ENCODE data around the gene CHN2.

Gene CHN2
- total RNA-seq: 4.0 to 6.7 (median 4.7) reads per million in 4 donors

- peak; percentile 12 to 50 (median 25) for DNase-seq
Measured at GRCh38 chr7:29194594-29195427, at the start of gene CHN2. CHN2 (plus strand) TSS chr7:29194775.

DNA sequence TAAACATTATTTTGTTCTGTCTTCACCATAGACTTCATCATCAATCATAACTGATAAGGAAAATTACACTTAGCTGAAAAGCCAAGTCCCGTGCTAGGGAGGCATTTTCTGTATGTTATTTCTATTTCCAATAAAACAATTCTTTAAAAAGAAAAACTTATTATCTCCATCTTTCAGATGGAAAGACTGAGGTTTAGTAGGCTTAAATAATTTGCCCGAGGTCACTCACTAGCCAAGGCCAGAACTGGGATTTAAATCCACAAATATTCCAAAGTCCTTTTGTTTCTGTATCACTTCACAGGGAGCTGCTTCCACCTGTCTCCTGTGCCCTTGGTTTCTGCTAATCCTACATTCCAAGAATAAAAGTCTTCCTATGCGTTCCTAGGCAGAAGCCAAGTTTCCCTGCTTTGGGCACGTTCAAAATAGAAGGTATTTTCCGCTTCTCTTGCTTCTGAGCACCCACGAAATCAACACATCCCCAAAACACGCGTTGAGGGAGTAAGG lies 49.0 kb upstream of the CHN2 start:
- no peak for DNase-seq

- DNase-seq: peak in 1 of 5 donors; percentile 15
Measured at GRCh38 chr7:29146057-29146706, 48.4 kb upstream of the CHN2 start, which contains the start of gene CPVL. CPVL (minus strand) TSS chr7:29146537; CDS start chr7:29121061, 25,476 bp downstream.

GRCh38 chr7:29146888-29147609 lies 47.5 kb upstream of the CHN2 start:
- DNase-seq: no peak

- DNase-seq: no peak
Measured at GRCh38 chr7:29147821-29148220, 46.8 kb upstream of the CHN2 start.

GRCh38 chr7:29149036-29149435 lies 45.5 kb upstream of the CHN2 start:
- DNase-seq: no peak

GRCh38 chr7:29150856-29151255 lies 43.7 kb upstream of the CHN2 start:
- DNase-seq: no peak

GRCh38 chr7:29154076-29154475 lies 40.5 kb upstream of the CHN2 start:
- no peak for DNase-seq

GRCh38 chr7:29156907-29157452 lies 37.6 kb upstream of the CHN2 start:
- peak in 1 of 5 donors; percentile 27 for DNase-seq

GRCh38 chr7:29158795-29159423 lies 35.7 kb upstream of the CHN2 start:
- no peak for DNase-seq

DNA sequence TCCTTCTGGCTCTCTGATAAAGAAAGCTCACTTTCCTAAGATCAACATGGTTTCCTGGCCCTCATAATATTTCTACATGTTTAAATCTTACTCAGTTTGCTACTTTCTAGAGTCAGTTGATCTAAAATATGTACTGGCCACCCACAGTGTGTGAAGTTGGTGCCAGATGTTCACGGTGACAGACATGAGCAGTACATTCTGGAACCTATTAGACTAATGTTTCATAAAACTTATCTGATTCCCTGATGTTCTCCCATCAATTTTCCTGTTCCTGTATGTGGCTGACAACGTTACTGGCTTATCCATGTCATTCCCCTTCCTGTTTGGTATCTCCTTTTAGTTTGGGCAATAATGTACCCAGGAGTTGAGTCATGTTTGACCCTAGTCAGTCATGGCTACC lies 34.5 kb upstream of the CHN2 start:
- DNase-seq: no peak

- DNase-seq: no peak
Measured at GRCh38 chr7:29161231-29161630, 33.3 kb upstream of the CHN2 start.

- no peak for DNase-seq
Measured at GRCh38 chr7:29162577-29162976, 32.0 kb upstream of the CHN2 start.

- no peak for DNase-seq
Measured at GRCh38 chr7:29163854-29164253, 30.7 kb upstream of the CHN2 start.

DNA sequence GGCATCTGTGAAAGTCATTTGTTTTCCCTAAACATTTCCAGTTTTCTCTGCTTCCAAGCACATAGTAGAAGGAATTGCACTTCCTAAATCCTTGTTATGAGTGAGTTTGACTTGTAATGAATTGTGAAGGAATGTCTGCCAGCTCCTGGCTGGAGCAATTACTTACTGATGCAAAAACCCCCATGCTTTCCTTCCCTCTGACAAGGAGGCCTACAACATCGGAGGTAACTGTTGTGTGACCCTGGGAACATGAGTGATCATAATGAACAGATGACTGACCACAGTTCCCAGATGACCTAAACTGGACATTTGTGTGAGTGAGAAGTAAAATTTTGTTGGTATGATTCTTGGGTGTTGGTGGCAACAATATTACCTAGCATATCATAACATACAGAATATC lies 26.9 kb upstream of the CHN2 start:
- DNase-seq: no peak

DNA sequence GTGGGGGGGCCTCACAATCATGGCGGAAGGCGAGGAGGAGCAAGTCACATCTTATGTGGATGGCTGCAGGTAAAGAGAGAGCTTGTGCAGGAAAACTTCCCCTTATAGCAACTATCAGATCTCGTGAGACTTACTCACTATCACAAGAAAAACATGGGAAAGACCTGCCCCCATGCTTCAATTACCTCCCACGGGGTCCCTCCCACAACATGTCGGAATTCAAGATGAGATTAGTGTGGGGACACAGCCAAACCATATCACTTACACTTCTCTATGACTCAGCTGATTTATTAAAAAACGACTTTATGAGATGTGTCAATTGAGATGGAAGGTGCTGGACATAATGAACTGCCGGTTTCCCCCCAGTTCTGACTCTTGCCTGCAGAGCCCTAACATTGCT lies 23.8 kb upstream of the CHN2 start:
- no peak for DNase-seq

DNA sequence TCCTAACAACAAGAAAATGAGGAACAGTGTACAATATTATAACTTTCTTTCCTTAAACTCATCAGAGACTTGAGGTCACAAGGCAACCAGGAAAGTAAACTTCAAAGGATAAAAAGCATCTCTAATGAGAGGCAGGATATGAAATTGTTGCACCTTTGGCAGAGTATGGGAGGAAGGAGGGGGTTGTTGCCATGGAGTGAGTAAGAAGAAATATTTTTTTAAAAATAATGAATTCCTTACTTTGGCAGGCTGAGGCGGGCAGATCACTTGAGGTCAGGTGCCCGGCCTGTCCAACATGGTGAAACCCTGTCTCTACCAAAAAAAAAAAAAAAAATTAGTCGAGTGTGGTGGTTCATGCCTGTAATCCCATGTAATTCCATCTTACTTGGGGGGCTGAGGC lies 21.1 kb upstream of the CHN2 start:
- no peak for DNase-seq

- peak in 1 of 5 donors; percentile 38 for DNase-seq
Measured at GRCh38 chr7:29177963-29178600, 16.5 kb upstream of the CHN2 start.

DNA sequence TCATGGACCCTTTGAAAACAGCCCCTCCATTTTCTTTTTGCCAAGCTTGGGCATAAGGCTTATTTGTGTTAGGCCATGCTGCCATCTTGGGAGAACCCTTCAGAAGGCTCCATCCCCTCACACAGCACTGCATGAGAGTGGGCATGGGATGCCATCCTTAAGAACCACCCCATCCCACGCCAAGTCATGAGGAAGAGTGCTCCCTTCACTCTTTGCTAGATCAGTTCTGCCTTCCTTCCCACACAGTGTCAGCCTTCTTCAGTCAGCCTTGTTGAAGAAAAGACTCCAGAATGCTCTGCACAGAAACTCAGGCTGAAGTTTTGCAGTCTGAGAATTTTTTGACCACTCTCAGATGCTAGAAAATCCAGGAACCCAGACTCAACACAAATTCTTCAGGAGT lies 15.5 kb upstream of the CHN2 start:
- DNase-seq: no peak

DNA sequence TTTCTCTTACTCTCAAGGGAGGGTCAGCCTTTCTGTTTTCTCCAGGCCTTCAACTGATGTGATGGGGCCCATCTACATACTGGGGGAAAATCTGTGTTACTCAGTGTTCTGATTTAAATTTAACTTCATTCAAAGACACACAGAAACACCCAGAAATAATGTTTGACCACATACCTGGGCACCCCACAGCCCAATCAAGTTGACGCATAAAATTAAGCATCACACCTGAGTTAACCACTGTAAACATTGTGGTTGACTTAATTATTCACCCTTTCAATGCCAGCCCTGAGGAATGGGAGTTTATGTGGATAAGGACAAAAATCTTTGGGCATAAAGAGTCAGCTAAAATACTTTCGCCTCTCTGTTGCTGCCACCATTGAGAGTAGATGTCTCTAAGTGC lies 10.0 kb upstream of the CHN2 start:
- DNase-seq: no peak

DNA sequence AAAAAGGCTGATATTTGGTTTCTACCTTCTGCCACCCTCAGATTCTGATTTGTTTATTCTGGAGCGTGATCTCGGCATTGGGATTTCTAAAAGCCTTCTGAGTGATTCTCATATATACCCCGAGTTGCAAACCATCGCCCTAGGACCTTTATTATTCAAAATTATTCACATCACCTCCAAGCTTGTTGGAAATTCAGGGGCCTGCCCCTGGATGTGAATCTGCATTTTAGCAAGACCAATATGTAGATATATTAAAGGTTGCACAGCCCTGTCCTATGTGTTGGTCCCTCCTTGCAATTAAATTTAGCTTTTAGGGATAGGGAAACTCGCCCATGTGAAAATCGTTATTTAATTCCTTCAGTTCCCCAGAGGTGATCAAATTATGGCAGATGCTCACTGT lies 9.0 kb upstream of the CHN2 start:
- no peak for DNase-seq

DNA sequence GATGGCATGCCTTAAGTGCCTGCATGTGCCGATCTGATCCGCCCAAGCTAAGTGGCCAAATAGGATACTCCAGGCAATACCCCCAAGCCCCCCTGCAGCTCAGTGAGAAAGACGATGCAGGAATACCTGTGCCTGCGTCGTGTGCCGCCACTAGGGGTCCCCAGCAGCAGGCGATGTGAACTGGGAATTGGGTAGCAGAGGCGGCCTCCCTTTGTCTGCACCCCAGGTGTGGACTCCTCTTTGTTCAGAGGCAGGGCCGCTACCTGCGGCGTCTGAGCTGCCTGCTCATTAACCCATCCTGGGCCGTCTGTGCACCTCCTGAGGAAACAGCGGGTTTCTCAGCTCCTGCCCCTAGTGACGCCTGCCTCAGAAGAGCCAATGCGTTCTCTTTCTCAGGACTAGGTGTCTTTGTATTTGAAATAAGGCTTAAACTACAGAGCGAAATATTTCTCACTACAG lies 4.8 kb upstream of the CHN2 start:
- DNase-seq: peak in 4 of 5 donors; percentile 12 to 28 (median 23)
